ENCODE results near the gene PCOLCE2.

Gene PCOLCE2

GRCh38 chr3:142808103-142808917 is 80.6 kb downstream of the PCOLCE2 start:
- peak; percentile 22 to 24 for DNase-seq

DNA sequence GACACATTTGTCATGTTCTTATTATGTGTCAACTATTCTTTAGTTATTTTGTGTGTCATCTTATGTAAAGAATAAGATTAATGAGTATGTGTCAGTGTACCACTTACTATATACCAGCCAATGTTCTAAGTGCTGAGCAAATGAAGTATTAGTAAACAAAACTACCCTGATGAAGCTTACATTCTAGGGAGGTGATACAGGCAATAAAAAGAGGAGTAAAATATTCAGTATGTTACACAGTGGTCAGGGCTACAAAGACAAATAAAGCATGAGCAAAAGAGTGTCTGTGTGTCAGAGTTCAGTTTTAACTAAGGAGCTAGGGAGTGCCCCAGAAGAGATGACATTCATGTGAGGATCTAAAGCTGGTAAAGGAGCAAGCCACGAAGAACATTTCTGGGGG is 86.0 kb downstream of the PCOLCE2 start:
- DNase-seq = no peak

DNA sequence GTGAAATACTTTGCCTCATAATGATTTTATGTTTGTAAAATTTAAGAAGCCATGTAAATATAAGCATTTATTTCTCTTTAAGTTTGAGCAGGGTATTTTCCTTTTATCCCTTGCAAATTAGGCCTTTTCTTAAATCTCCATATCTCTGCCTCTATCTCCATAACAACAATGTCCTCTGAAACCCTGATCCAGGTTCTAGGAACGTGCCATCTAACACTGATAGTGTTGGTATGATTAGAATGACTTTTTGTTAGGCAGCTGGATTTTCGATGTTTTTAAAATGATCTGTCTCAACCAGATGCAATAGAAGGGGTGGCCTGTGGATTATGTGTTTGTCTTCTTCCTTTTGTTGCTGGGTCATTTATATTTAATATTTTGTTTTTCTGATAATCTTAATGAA is 87.1 kb downstream of the PCOLCE2 start:
- DNase-seq = no peak

DNA sequence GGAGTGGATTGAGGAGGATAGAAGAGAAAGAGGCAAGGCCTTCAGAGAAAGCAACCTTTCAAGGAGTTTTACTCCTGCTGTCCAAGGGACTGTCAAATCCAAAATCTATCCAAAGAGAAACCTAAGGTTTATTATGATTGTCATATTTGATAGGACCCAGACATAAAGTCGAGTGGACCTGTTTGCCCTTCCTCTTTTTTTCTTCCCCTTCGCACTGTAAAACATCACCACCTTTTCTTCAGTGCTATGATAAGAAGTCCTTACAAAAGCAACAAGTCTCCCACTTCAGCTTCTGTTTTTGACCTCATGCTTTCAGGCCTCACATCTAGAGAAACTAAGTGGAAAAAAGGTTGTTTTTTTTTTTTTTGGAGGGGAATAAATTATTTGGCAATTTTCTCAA is 92.1 kb downstream of the PCOLCE2 start:
- DNase-seq = no peak

GRCh38 chr3:142795332-142795731 is 93.6 kb downstream of the PCOLCE2 start:
- DNase-seq = no peak

- no peak for DNase-seq
Measured at GRCh38 chr3:142794508-142794907, 94.4 kb downstream of the PCOLCE2 start.

- no peak for DNase-seq
Measured at GRCh38 chr3:142787719-142788118, 101.2 kb downstream of the PCOLCE2 start.

DNA sequence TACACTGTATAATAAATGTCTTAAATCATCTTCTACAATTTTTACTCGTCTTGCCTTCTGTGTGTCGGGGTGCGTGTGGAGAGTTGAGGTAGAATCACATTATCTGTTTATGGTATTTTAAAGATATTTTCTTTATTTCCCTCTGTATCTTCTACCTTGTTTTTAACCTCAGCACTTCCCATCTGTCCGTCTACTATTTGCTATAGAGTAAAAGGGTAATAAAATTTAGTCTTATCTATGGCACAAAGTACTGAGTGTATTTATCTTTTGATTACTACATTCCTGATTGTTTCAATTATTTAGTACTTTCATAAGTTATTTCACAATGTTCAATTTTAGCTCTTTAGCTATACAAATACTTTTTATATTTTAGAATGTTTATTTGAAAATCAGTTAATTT is 102.9 kb downstream of the PCOLCE2 start:
- DNase-seq = no peak

GRCh38 chr3:142784228-142784627 is 104.7 kb downstream of the PCOLCE2 start:
- DNase-seq = no peak

- no peak for DNase-seq
Measured at GRCh38 chr3:142782616-142783015, 106.3 kb downstream of the PCOLCE2 start.

- DNase-seq = no peak
Measured at GRCh38 chr3:142779591-142779990, 109.3 kb downstream of the PCOLCE2 start.

DNA sequence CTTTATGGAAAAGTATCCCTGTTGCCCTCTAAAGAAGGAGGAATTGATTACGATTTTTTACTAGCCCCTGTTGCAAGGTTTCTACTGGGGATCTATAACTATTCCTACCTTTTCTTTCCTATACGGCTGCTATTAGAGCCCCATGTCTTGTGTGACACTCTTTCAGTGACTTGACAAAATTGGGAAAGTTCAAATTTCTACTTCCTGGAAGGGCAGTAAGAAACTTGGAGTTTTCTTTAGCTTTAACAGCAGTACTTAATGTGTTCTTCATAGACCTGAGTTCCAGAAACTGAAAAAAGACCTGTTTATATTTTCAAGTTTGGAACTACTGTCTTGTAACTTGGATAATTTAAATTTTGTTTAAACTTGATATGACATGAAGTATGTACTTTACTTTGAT is 110.3 kb downstream of the PCOLCE2 start:
- DNase-seq = no peak

DNA sequence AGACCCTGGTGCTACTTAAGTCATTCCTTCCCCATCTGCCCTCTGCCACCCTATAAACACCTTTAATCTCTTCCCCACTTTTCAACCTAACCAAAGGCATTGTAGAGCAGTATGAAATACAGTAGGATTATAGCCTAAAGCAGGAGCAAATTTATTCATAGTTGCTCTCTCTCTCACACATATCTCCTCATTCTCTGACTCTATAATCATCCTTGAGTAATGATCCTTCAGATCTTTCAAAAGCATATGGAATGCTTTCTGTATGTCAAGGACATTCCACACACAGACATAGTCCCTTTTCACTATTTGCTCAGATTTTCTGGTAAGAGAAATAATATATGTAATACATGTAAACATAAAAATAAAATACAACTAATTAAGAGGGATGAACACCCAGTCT is 111.0 kb downstream of the PCOLCE2 start:
- DNase-seq = no peak

DNA sequence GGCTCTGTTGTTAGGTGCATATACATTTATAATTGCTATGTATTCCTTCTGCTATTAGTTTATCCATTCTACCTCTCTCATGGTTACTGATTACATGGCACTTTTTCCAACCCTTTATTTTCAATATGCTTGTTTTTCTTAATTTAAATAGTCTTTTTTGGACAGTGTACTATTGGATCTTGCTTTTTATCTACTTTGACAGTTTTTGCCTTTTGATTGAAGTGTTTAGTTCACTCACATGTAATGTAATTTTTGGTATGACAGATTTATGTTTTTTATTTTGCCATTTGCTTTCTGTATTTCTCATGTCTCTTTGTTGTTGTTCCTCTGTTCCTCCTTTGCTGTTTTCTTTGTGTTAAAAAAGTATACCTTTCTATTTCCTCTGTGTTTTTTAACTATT is 120.5 kb downstream of the PCOLCE2 start:
- no peak for DNase-seq
